HepG2 (cell line): ENCODE results near the gene CPM. TPM values are rescaled to one million over a fixed set of nuclear protein-coding genes. Genes with fewer than 3 reads are reported as not detected.

Experiments
- ATAC-seq: fragments of 200-7000 bp; cut with Tn5 transposase; 3 replicates; pipeline ENCODE4 v1.9.1; 2020; ENCODE audit warnings: mild to moderate bottlenecking, moderate library complexity
- BruUV-seq: library from RNA; stranded (reverse); fragments of 400-500 nt; replicated peaks from 2 replicates; lab custom pipeline; 2021; lab: Mats Ljungman, UMichigan
- CTCF ChIA-PET: fragments of 300-600 bp; formaldehyde crosslinking; extraction: SDS; loops from one replicate; lab custom pipeline; 2021; ENCODE audit warnings: low total read pairs, inconsistent platforms, low intra/inter-chr PET ratio; lab: Yijun Ruan, JAX
- POLR2A ChIA-PET: fragments of 350-600 bp; sonication (Branson Sonifier 250); formaldehyde crosslinking; loops from one replicate; lab custom pipeline; 2020; ENCODE audit warnings: antibody characterized with exemption, inconsistent platforms; lab: Yijun Ruan, JAX
- DNase-seq: peaks from one replicate; pipeline ENCODE4 v3.0.0-alpha.2; 2015; ENCODE audit warnings: low spot score
- FAIRE-seq: peaks from 3 replicates; lab custom pipeline; 2011; peaks lifted over from hg19 to GRCh38; lab: Jason Lieb, UNC
- H2AFZ ChIP-seq: one replicate; pipeline ENCODE4 v1.6.1; 2011; ENCODE audit warnings: low read length, inconsistent platforms
- H3K27ac ChIP-seq: fragments of 300-600 bp; 3 replicates; pipeline ENCODE4 v1.8.0; 2011; ENCODE audit warnings: mixed run types, mild to moderate bottlenecking, mixed read lengths, low read length, inconsistent platforms; ENCODE audit not compliant: insufficient read depth; ENCODE audit errors: extremely low read length
- H3K27me3 ChIP-seq, 2 experiments: fragments of 200-600 bp in 1 of 2; 2 replicates in 1 of 2; 3 replicates in 1 of 2; pipeline versions ENCODE4 v1.6.0 to v1.8.0; 2011; ENCODE audit warnings: low read length in 2 of 2, mild to moderate bottlenecking in 2 of 2, moderate library complexity in 2 of 2, inconsistent platforms in 1 of 2; ENCODE audit not compliant: insufficient read depth in 2 of 2, control insufficient read depth in 1 of 2
- H3K36me3 ChIP-seq, 2 experiments: fragments of 200-600 bp in 1 of 2; replicated peaks in 1 of 2; 2 replicates in 1 of 2; 3 replicates in 1 of 2; pipeline versions ENCODE4 v1.5.1 to v1.8.0; 2011; ENCODE audit warnings: low read length in 2 of 2, inconsistent platforms in 1 of 2; ENCODE audit not compliant: insufficient read depth in 2 of 2, control insufficient read depth in 1 of 2
- H3K4me1 ChIP-seq: 2 replicates; pipeline ENCODE4 v1.5.1; 2012; ENCODE audit warnings: low read length, inconsistent platforms; ENCODE audit not compliant: insufficient read depth
- H3K4me2 ChIP-seq: 2 replicates; pipeline ENCODE4 v1.6.0; 2011; ENCODE audit warnings: low read depth, low read length, inconsistent platforms
- H3K4me3 ChIP-seq, 3 experiments: fragments of 200-600 bp in 1 of 3; sonication (generic), shearing (Covaris generic) in 1 of 3; replicated peaks in 1 of 3; 2 replicates each; pipeline ENCODE4 v1.5.1; 2011 to 2016; ENCODE audit warnings: low read length in 3 of 3, inconsistent platforms in 2 of 3, low read depth in 2 of 3, mild to moderate bottlenecking in 2 of 3, control low read depth in 1 of 3, mixed read lengths in 1 of 3; ENCODE audit not compliant: insufficient read depth in 1 of 3
- H3K79me2 ChIP-seq: one replicate; pipeline ENCODE4 v1.6.1; 2011; ENCODE audit warnings: low read length, inconsistent platforms; ENCODE audit not compliant: insufficient read depth
- H3K9ac ChIP-seq: 2 replicates; pipeline ENCODE4 v1.6.0; 2011; ENCODE audit warnings: mild to moderate bottlenecking, low read depth, low read length, inconsistent platforms; ENCODE audit not compliant: insufficient read depth
- H3K9me3 ChIP-seq: 2 replicates; pipeline ENCODE4 v1.5.1; 2012; ENCODE audit warnings: mild to moderate bottlenecking, low read length
- H4K20me1 ChIP-seq: 2 replicates; pipeline ENCODE4 v1.6.0; 2011; ENCODE audit warnings: inconsistent platforms, mild to moderate bottlenecking, low read length, moderate library complexity; ENCODE audit not compliant: insufficient read depth
- BCL6 ChIP-seq: IDR thresholded peaks from 2 replicates; pipeline ENCODE4 v1.6.1; 2016; ENCODE audit warnings: missing genetic modification reagents, missing compliant biosample characterization
- CEBPB ChIP-seq: IDR thresholded peaks from 2 replicates; pipeline ENCODE4 v1.6.1; 2011; ENCODE audit warnings: low read depth, low read length, improper control_type of control experiment, borderline replicate concordance
- CEBPG ChIP-seq: IDR thresholded peaks from 2 replicates; pipeline ENCODE4 v1.6.1; 2016
- FOXP1 ChIP-seq, 2 experiments: fragments of 450-650 bp in 1 of 2; IDR thresholded peaks; 2 replicates each; pipeline ENCODE4 v1.6.1; 2017 to 2018; ENCODE audit warnings: antibody characterized with exemption in 1 of 2
- GATAD2A ChIP-seq: IDR thresholded peaks from 2 replicates; pipeline ENCODE4 v1.6.1; 2016
- HDAC6 ChIP-seq: fragments of 200-600 bp; sonication (generic); IDR thresholded peaks from 2 replicates; pipeline ENCODE4 v1.7.0; 2017; ENCODE audit warnings: mild to moderate bottlenecking, antibody characterized with exemption, low read length, low read depth
- HMGXB4 ChIP-seq, 2 experiments: sonication (generic) in 1 of 2; formaldehyde crosslinking in 1 of 2; IDR thresholded peaks; 2 replicates each; pipeline versions ENCODE4 v1.4.0 to v1.6.1; 2018 to 2020; ENCODE audit warnings: missing genetic modification reagents in 2 of 2, borderline replicate concordance in 1 of 2, low read depth in 1 of 2, mild to moderate bottlenecking in 1 of 2, missing biosample characterization in 1 of 2
- SP2 ChIP-seq: sonication (generic); formaldehyde crosslinking; IDR thresholded peaks from 2 replicates; pipeline ENCODE4 v1.5.1; 2020; ENCODE audit warnings: mild to moderate bottlenecking, missing genetic modification reagents
- ZFP36L2 ChIP-seq: sonication (generic); formaldehyde crosslinking; IDR thresholded peaks from 2 replicates; pipeline ENCODE4 v1.4.0; 2020; ENCODE audit warnings: missing genetic modification reagents
- ZNF251 ChIP-seq: sonication (generic); formaldehyde crosslinking; IDR thresholded peaks from 2 replicates; pipeline ENCODE4 v1.9.0; 2021; ENCODE audit warnings: mild to moderate bottlenecking, missing genetic modification reagents
- ZNF703 ChIP-seq: sonication (generic); formaldehyde crosslinking; IDR thresholded peaks from 2 replicates; pipeline ENCODE4 v1.5.1; 2020; ENCODE audit warnings: missing genetic modification reagents, mild to moderate bottlenecking, moderate library complexity, borderline replicate concordance
- ZNF749 ChIP-seq: sonication (generic); formaldehyde crosslinking; IDR thresholded peaks from 2 replicates; pipeline ENCODE4 v1.8.0; 2022; ENCODE audit warnings: mild to moderate bottlenecking, missing genetic modification reagents, moderate library complexity, borderline replicate concordance
- WGBS: methylation state at CpG from one replicate; pipeline ENCODE4 v1.1.6; 2017; ENCODE audit warnings: low lambda C conversion rate; 5-methylcytosine and 5-hydroxymethylcytosine counted together
- in situ Hi-C: cut with HindIII; loops from 2 replicates; pipeline ENCODE4 v1.10.0; 2017; ENCODE audit warnings: low pct_unique_long_range_greater_than_20kb; ENCODE audit not compliant: extremely low pct_ligation_motif_present
- intact Hi-C: fragments of 100-400 bp; cut with micrococcal nuclease; formaldehyde crosslinking; loops from one replicate; pipeline ENCODE4 v1.10.0; 2022; ENCODE audit not compliant: unreplicated experiment
- polyA plus RNA-seq, 8 experiments: library from polyadenylated mRNA; depleted of rRNA in 3 of 8; stranded (reverse) in 7 of 8; unstranded in 1 of 8; fragments of >200 nt; fragmentation: Illumina TruSeq in 4 of 8; extraction: Trizol in 4 of 8; gene quantifications; 2 replicates each; pipeline versions ENCODE4 v1.2.1 to v1.2.3, GENCODE V29; 2011 to 2016; ENCODE audit warnings: low read depth in 4 of 8, missing spikeins in 1 of 8, mixed read lengths in 1 of 8; ENCODE audit not compliant: insufficient read depth in 1 of 8
- total RNA-seq, 5 experiments: library from RNA; depleted of rRNA; stranded (reverse); fragments of >200 nt; fragmentation: Illumina TruSeq; extraction: Trizol; gene quantifications; 2 replicates each; pipeline ENCODE4 v1.2.3, GENCODE V29; 2016; ENCODE audit warnings: low read depth in 1 of 5
- TF ChIP-seq, protein P1 (sequence below): sonication (generic); formaldehyde crosslinking; IDR thresholded peaks from 2 replicates; pipeline ENCODE4 v1.9.0; 2021; ENCODE audit warnings: missing genetic modification reagents, mild to moderate bottlenecking, borderline replicate concordance
- TF ChIP-seq, protein P2 (sequence below): sonication (generic); formaldehyde crosslinking; IDR thresholded peaks from 2 replicates; pipeline ENCODE4 v1.8.0; 2022; ENCODE audit warnings: missing genetic modification reagents, mild to moderate bottlenecking, moderate library complexity, borderline replicate concordance
- TF ChIP-seq, protein P3 (sequence below): IDR thresholded peaks from 2 replicates; pipeline ENCODE4 v1.4.0; 2020; ENCODE audit warnings: mild to moderate bottlenecking, missing genetic modification reagents

CPM gene
- total and polyA plus RNA-seq, 2 of the 13 experiments (the other 11 are each of a cell fraction or from before 2014, with no cell fraction given): not detected

DNA sequence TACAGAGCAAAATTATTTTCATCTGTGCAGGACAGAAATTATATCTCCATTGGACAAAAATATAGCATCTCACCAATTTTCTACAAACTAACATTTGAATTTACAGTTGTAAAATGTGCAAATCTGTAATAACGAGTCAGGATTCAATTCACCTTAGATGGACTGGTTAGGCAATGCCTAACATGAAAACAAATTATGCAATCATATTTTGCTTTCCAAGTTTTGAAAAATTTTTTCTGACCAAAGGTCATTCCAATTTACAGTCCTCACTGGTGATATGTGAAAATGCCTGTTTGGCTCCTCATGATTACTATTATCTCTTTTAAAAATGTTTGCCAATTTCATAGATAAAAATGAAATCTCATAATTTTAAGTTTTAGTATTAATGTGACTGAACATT is 6.5 kb upstream of the CPM start:
- Histone ChIP-seq H3K36me3 (no peaks in the 10 kb centered on the region), H3K27ac (no peak overlapping the region), H3K79me2 (no peaks in the 10 kb centered on the region), H3K9ac (no peak overlapping the region), H3K4me1 (peaks cover 21% of the 10 kb centered on the region), H3K4me3 (no peak overlapping the region), H4K20me1 (no peaks in the 10 kb centered on the region), H3K27me3 (no peaks in the 10 kb centered on the region), H2AFZ (no peak overlapping the region), H3K4me2 (no peak overlapping the region), H3K9me3 (no peaks in the 10 kb centered on the region)
- 0% methylated on average over 1 of the region's 1 CpG for WGBS
- ChIA-PET CTCF (no interaction called here), POLR2A (no interaction called here)
- FAIRE-seq (no peak), DNase-seq (no peak), ATAC-seq (no peak)
- in situ Hi-C loops: no loop called here
- TF ChIP-seq ZNF251 (CRISPR knock-in tag): no peak
- TF ChIP-seq FOXP1 (IDR thresholded peaks at IDR 0.05): no peak
- TF ChIP-seq FOXP1 (CRISPR knock-in tag; IDR thresholded peaks at IDR 0.05): peak; percentile 35; the same call in 1 of the 2 replicates
- 0 out of 2 replicates have a peak, but pooled peaks have one; percentile 14 for TF ChIP-seq CEBPG
- TF ChIP-seq HDAC6: no peak
- TF ChIP-seq, protein P1, sequence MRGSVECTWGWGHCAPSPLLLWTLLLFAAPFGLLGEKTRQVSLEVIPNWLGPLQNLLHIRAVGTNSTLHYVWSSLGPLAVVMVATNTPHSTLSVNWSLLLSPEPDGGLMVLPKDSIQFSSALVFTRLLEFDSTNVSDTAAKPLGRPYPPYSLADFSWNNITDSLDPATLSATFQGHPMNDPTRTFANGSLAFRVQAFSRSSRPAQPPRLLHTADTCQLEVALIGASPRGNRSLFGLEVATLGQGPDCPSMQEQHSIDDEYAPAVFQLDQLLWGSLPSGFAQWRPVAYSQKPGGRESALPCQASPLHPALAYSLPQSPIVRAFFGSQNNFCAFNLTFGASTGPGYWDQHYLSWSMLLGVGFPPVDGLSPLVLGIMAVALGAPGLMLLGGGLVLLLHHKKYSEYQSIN: no peak
- TF ChIP-seq SP2 (CRISPR knock-in tag): no peak
- no peak for TF ChIP-seq ZNF749 (CRISPR knock-in tag)
- no peak for TF ChIP-seq ZNF703
- TF ChIP-seq, protein P2, sequence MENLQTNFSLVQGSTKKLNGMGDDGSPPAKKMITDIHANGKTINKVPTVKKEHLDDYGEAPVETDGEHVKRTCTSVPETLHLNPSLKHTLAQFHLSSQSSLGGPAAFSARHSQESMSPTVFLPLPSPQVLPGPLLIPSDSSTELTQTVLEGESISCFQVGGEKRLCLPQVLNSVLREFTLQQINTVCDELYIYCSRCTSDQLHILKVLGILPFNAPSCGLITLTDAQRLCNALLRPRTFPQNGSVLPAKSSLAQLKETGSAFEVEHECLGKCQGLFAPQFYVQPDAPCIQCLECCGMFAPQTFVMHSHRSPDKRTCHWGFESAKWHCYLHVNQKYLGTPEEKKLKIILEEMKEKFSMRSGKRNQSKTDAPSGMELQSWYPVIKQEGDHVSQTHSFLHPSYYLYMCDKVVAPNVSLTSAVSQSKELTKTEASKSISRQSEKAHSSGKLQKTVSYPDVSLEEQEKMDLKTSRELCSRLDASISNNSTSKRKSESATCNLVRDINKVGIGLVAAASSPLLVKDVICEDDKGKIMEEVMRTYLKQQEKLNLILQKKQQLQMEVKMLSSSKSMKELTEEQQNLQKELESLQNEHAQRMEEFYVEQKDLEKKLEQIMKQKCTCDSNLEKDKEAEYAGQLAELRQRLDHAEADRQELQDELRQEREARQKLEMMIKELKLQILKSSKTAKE: no peak
- TF ChIP-seq BCL6 (CRISPR knock-in tag): peak; percentile 79
- peak; percentile 70; the same call in 1 of the 2 replicates for TF ChIP-seq CEBPB
- TF ChIP-seq GATAD2A (CRISPR knock-in tag): peak; percentile 32; the same call in 1 of the 2 replicates
- TF ChIP-seq, protein P3, sequence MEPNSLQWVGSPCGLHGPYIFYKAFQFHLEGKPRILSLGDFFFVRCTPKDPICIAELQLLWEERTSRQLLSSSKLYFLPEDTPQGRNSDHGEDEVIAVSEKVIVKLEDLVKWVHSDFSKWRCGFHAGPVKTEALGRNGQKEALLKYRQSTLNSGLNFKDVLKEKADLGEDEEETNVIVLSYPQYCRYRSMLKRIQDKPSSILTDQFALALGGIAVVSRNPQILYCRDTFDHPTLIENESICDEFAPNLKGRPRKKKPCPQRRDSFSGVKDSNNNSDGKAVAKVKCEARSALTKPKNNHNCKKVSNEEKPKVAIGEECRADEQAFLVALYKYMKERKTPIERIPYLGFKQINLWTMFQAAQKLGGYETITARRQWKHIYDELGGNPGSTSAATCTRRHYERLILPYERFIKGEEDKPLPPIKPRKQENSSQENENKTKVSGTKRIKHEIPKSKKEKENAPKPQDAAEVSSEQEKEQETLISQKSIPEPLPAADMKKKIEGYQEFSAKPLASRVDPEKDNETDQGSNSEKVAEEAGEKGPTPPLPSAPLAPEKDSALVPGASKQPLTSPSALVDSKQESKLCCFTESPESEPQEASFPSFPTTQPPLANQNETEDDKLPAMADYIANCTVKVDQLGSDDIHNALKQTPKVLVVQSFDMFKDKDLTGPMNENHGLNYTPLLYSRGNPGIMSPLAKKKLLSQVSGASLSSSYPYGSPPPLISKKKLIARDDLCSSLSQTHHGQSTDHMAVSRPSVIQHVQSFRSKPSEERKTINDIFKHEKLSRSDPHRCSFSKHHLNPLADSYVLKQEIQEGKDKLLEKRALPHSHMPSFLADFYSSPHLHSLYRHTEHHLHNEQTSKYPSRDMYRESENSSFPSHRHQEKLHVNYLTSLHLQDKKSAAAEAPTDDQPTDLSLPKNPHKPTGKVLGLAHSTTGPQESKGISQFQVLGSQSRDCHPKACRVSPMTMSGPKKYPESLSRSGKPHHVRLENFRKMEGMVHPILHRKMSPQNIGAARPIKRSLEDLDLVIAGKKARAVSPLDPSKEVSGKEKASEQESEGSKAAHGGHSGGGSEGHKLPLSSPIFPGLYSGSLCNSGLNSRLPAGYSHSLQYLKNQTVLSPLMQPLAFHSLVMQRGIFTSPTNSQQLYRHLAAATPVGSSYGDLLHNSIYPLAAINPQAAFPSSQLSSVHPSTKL (CRISPR knock-in tag): 0 out of 2 replicates have a peak, but pooled peaks have one; percentile 33
- TF ChIP-seq HMGXB4 (CRISPR knock-in tag; IDR thresholded peaks at IDR 0.05; ENCODE audit: borderline replicate concordance in 1 of 2, low read depth in 1 of 2): no peak
- no peak for TF ChIP-seq ZFP36L2
- intact Hi-C loops: no loop called here
- BruUV-seq: no TSS peak
